Neural progenitor cell (in vitro differentiated cells): ENCODE data around the gene PANX1.
"Not testable (repeated sequence)": the region's sequence is repeated elsewhere in the genome, so short reads cannot be mapped to it uniquely, and the experiment has no call there.

Experiments used
- CTCF ChIP-seq: fragments of 200-600 bp; sonication (generic); IDR thresholded peaks from 2 replicates; pipeline ENCODE4 v1.5.1; 2017; ENCODE audit warnings: antibody characterized with exemption, mild to moderate bottlenecking
- EZH2 ChIP-seq: fragments of 200-600 bp; sonication (generic); IDR thresholded peaks from 2 replicates; pipeline ENCODE4 v1.6.1; 2017; ENCODE audit warnings: antibody characterized with exemption, mild to moderate bottlenecking, moderate library complexity
- EZH2phosphoT487 ChIP-seq: fragments of 200-600 bp; sonication (generic); IDR thresholded peaks from 2 replicates; pipeline ENCODE4 v1.6.1; 2017; ENCODE audit warnings: antibody characterized with exemption

DNA sequence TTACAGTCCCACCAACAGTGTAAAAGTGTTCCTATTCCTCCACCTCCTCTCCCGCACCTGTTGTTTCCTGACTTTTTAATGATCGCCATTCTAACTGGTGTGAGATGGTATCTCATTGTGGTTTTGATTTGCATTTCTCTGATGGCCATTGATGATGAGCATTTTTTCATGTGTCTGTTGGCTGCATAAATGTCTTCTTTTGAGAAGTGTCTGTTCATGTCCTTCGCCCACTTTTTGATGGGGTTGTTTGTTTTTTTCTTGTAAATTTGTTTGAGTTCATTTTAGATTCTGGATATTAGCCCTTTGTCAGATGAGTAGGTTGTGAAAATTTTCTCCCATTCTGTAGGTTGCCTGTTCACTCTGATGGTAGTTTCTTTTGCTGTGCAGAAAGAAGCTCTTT lies 28.7 kb downstream of the PANX1 start:
- not testable (repeated sequence) for TF ChIP-seq EZH2, CTCF, EZH2phosphoT487
